Spleen (tissue), 11 donors: ENCODE data around the gene RAC2. TPM values are rescaled to one million over a fixed set of nuclear protein-coding genes. Genes with fewer than 3 reads are reported as not detected.
"Not testable (repeated sequence)": the region's sequence is repeated elsewhere in the genome, so short reads cannot be mapped to it uniquely, and the experiment has no call there.

ENCODE experiments used
- DNase-seq: peaks from one replicate; pipeline ENCODE4 v3.0.0-alpha.2; 2020
- H3K27ac ChIP-seq, 8 donors: fragments of 200-600 bp; sonication (generic) in 7 of 8; 1 replicate in 4 of 8; 2 replicates in 4 of 8; pipeline versions ENCODE4 v1.5.0 to v1.8.0; 2016 to 2021; ENCODE audit warnings: inconsistent platforms in 4 of 8, mild to moderate bottlenecking in 4 of 8, moderate library complexity in 1 of 8
- H3K27me3 ChIP-seq, 7 donors: fragments of 200-600 bp; sonication (generic) in 6 of 7; replicated peaks in 1 of 7; 1 replicate in 4 of 7; 2 replicates in 3 of 7; pipeline versions ENCODE4 v1.5.0 to v1.8.0; 2016 to 2021; ENCODE audit warnings: inconsistent platforms in 3 of 7, mild to moderate bottlenecking in 1 of 7
- H3K36me3 ChIP-seq, 6 donors: fragments of 200-600 bp; sonication (generic) in 5 of 6; 1 replicate in 4 of 6; 2 replicates in 2 of 6; pipeline versions ENCODE4 v1.5.0 to v1.8.0; 2016 to 2021; ENCODE audit warnings: inconsistent platforms in 2 of 6
- H3K4me1 ChIP-seq, 6 donors: fragments of 200-600 bp; sonication (generic) in 5 of 6; 1 replicate in 3 of 6; 2 replicates in 3 of 6; pipeline versions ENCODE4 v1.5.0 to v1.8.0; 2016 to 2021; ENCODE audit warnings: inconsistent platforms in 3 of 6
- H3K4me3 ChIP-seq, 8 donors: fragments of 200-600 bp; sonication (generic) in 7 of 8; 1 replicate in 4 of 8; 2 replicates in 4 of 8; pipeline versions ENCODE4 v1.5.0 to v1.8.0; 2016 to 2021; ENCODE audit warnings: inconsistent platforms in 4 of 8, mild to moderate bottlenecking in 4 of 8, moderate library complexity in 2 of 8
- H3K9me3 ChIP-seq, 8 donors: fragments of 200-600 bp; sonication (generic) in 7 of 8; 1 replicate in 4 of 8; 2 replicates in 4 of 8; pipeline versions ENCODE4 v1.5.0 to v1.8.0; 2016 to 2021; ENCODE audit warnings: inconsistent platforms in 4 of 8
- POLR2A ChIP-seq, 3 donors: fragments of 450-650 bp; IDR thresholded peaks; one replicate each; pipeline ENCODE4 v1.5.1; 2017; ENCODE audit warnings: antibody characterized with exemption in 3 of 3, mild to moderate bottlenecking in 1 of 3
- POLR2AphosphoS5 ChIP-seq, 3 donors: sonication (generic); formaldehyde crosslinking; IDR thresholded peaks; one replicate each; pipeline ENCODE4 v1.5.1; 2017; ENCODE audit warnings: antibody characterized with exemption in 3 of 3
- WGBS, 5 donors: extraction: QIAGEN DNeasy Blood & Tissue Kit in 3 of 5; methylation state at CpG; one replicate each; pipeline versions ENCODE4 v1.1.5 to v1.1.7; 2013 to 2018; 5-methylcytosine and 5-hydroxymethylcytosine counted together
- intact Hi-C: fragments of 100-400 bp; cut with DNase I; formaldehyde crosslinking; loops from one replicate; pipeline ENCODE4 v1.15.0; 2023; ENCODE audit warnings: low total_unique reads
- polyA plus RNA-seq, 3 donors: library from polyadenylated mRNA; stranded (reverse); fragments of 200-250 nt; gene quantifications; one replicate each; pipeline ENCODE4 v1.2.1, GENCODE V29; 2013
- total RNA-seq, 7 donors: library from RNA; depleted of rRNA in 3 of 7; stranded (reverse); fragments of >200 nt in 3 of 7; fragmentation: NEBNext Ultra II Directional in 4 of 7; extraction: Animal tissue kit (Norgen Biotek cat#: 25700) in 4 of 7; gene quantifications; one replicate each; pipeline versions ENCODE4 v1.1.0 to v1.2.1, GENCODE V29; 2016 to 2021
- TF ChIP-seq, protein P1 (sequence below), 11 experiments: fragments of 200-600 bp in 7 of 11; fragments of 450-650 bp in 4 of 11; sonication (generic) in 4 of 11; IDR thresholded peaks in 8 of 11; conservative IDR thresholded peaks in 3 of 11; 1 replicate in 7 of 11; 2 replicates in 4 of 11; pipeline versions ENCODE4 v1.4.0 to v1.8.0; 2016 to 2021; ENCODE audit warnings: antibody characterized with exemption in 11 of 11, inconsistent platforms in 4 of 11, mild to moderate bottlenecking in 1 of 11
- donor health status: healthy with polysubstance abuse.
- donor health status: DM: no; HTN: no; CAD: no; lungs with moderate emphysema.
- donor health status: DM: no; HTN: no; CAD: no.
- donor health status: Bipolar disorder and iron deficiency.
- donor health status: healthy.
- donor health status: DM: no; HTN: no; CAD: no.
- donor health status: DM: yes; HTN: yes; CAD: no.

Gene RAC2
- total and polyA plus RNA-seq, 10 donors: 270 to 493 (median 393) TPM

DNA sequence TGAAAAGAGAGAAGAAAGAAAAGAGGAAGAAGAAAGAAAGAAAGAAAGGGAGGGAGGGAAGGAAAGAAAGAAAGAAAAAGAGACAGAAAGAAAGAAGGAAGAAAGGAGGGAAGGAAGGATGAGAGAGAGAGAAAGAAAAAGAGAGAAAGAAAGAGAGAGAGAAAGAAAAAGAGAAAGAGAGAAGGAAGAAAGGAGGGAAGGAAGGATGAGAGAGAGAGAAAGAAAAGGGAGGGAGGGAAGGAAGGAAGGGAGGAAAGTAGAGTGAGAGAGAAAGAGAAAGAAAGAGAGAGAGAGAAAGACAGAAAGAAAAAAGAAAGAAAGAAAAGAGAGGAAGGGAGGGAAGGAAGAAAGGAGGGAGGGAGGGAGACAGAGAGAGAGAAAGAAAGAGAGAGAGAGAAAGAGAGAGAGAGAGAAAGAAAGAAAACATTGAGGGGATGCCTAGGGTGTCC, 11.5 kb upstream of the RAC2 start:
- no peak for DNase-seq
- Histone ChIP-seq H3K27ac (no peak overlapping the region), H3K4me1 (peaks cover 3 to 21% (median 16%) of the 10 kb centered on the region in 6 donors), H3K27me3 (peaks cover 0 to 34% (median 4%) of the 10 kb centered on the region in 7 donors), H3K36me3 (no peaks in the 10 kb centered on the region), H3K9me3 (no peaks in the 10 kb centered on the region), H3K4me3 (no peak overlapping the region)
- intact Hi-C loops: no loop called here
- TF ChIP-seq, protein P1, sequence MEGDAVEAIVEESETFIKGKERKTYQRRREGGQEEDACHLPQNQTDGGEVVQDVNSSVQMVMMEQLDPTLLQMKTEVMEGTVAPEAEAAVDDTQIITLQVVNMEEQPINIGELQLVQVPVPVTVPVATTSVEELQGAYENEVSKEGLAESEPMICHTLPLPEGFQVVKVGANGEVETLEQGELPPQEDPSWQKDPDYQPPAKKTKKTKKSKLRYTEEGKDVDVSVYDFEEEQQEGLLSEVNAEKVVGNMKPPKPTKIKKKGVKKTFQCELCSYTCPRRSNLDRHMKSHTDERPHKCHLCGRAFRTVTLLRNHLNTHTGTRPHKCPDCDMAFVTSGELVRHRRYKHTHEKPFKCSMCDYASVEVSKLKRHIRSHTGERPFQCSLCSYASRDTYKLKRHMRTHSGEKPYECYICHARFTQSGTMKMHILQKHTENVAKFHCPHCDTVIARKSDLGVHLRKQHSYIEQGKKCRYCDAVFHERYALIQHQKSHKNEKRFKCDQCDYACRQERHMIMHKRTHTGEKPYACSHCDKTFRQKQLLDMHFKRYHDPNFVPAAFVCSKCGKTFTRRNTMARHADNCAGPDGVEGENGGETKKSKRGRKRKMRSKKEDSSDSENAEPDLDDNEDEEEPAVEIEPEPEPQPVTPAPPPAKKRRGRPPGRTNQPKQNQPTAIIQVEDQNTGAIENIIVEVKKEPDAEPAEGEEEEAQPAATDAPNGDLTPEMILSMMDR (IDR thresholded peaks at IDR 0.05 in 8 of 11, conservative IDR thresholded peaks at IDR 0.05 in 3 of 11): no peak
- TF ChIP-seq POLR2A (IDR thresholded peaks at IDR 0.05) (no peak), POLR2AphosphoS5 (IDR thresholded peaks at IDR 0.05) (no peak)

DNA sequence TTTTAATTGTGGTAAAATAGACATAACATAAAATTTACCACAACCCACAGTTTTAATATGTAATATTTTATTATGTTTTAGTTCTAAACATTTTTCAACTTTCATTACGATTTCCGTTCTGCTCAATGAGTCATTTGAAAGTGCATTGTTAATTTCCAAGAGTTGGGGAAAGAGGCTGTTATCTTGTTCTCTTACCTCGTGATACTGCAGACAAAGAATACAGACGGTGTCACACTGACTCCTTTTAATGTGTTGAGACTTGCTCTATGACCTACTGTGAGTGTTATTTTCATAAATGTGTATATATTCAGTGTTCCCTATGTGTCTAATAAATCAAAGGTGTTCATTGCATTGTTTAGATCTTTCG, 10.8 kb upstream of the RAC2 start:
- Histone ChIP-seq H3K4me3 (no peak overlapping the region), H3K4me1 (peaks cover 0 to 13% (median 9%) of the 10 kb centered on the region in 6 donors), H3K27me3 (peaks cover 0 to 27% (median 4%) of the 10 kb centered on the region in 7 donors), H3K27ac (no peak overlapping the region), H3K36me3 (no peaks in the 10 kb centered on the region), H3K9me3 (no peaks in the 10 kb centered on the region)
- intact Hi-C loops: no loop called here
- TF ChIP-seq POLR2A (IDR thresholded peaks at IDR 0.05): no peak
- TF ChIP-seq, protein P1 (IDR thresholded peaks at IDR 0.05 in 8 of 11, conservative IDR thresholded peaks at IDR 0.05 in 3 of 11): no peak
- no peak for TF ChIP-seq POLR2AphosphoS5 (IDR thresholded peaks at IDR 0.05)
- no peak for DNase-seq
- WGBS, 5 donors: 75 to 87% (median 82%) methylated on average over 5 of the region's 5 CpGs

DNA sequence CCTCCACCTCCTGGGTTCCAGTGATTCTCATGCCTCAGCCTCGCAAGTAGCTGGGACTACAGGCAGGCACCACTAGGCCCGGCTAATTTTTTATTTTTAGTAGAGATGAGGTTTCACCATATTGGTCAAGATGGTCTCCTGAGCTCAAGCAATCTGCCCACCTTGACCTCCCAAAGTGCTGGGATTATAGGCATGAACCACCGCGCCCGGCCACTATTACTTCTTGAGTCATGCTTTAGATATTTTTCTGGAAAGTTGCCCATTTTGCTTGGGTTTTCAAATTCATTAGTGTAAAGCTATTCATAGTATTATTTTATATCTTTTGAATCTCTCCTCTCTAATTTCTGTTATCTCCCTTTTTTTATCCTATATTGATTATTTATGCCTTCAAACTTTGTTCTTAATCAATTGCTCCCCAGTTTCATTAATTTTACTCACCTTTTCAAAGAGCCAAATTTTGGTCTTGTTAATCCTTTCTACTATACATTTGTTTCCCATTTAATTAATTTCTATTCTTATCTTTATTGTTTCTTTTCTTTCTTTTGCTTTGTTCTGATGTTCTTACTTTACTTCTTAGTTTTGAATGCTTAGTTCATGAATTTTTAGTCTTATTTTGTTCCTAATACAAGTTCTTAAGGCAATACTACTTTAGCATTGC, 10.3 kb upstream of the RAC2 start:
- intact Hi-C loops: no loop called here
- WGBS, 5 donors: 82 to 98% (median 89%) methylated on average over 5 of the region's 5 CpGs
- peak; percentile 21 for DNase-seq
- Histone ChIP-seq H3K4me3 (no peak overlapping the region), H3K27ac (no peak overlapping the region), H3K27me3 (peaks cover 0 to 21% (median 2%) of the 10 kb centered on the region in 7 donors), H3K4me1 (peaks cover 0 to 8% (median 4%) of the 10 kb centered on the region in 6 donors), H3K36me3 (no peaks in the 10 kb centered on the region), H3K9me3 (no peaks in the 10 kb centered on the region)
- TF ChIP-seq, protein P1 (IDR thresholded peaks at IDR 0.05 in 8 of 11, conservative IDR thresholded peaks at IDR 0.05 in 3 of 11): no peak

DNA sequence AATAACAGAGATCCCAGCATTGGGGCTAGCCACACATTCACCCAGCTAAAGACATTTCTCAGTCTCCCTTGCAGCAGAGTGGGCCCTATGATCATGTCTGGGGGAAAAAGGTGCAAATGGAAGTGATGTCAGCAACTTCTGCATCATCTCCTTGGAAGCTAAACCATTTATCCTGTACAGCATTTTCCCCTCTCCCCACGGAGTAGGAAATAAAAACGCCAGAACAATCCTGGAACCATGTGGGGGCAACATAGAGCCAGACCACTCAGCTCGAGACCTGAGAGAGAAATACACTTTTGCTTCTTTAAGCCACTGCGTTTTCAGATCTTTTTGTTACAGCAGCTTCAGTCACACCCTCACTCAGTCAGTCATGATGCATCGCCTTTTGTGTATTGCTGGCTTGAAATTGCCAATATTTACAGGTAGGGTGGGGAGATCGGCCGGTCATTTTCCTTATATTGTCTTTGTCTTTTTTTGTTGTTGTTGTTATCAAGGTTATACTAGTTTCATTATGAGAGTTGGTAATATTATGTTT, 9.1 kb upstream of the RAC2 start:
- 55 to 61% (median 59%) methylated on average over 7 of the region's 7 CpGs for WGBS, 5 donors
- no peak overlapping the region for H3K27ac ChIP-seq
- no peaks in the 10 kb centered on the region for H3K9me3 ChIP-seq
- TF ChIP-seq, protein P1 (IDR thresholded peaks at IDR 0.05 in 8 of 11, conservative IDR thresholded peaks at IDR 0.05 in 3 of 11): no peak
- TF ChIP-seq POLR2A (IDR thresholded peaks at IDR 0.05) (no peak), POLR2AphosphoS5 (IDR thresholded peaks at IDR 0.05) (no peak)
- H3K27me3 ChIP-seq: peaks cover 0 to 10% (median 0%) of the 10 kb centered on the region in 7 donors
- DNase-seq: no peak
- intact Hi-C loops: no loop called here
- H3K4me1 ChIP-seq: peaks cover 0 to 2% (median 0%) of the 10 kb centered on the region in 6 donors
- no peak overlapping the region for H3K4me3 ChIP-seq
- no peaks in the 10 kb centered on the region for H3K36me3 ChIP-seq

DNA sequence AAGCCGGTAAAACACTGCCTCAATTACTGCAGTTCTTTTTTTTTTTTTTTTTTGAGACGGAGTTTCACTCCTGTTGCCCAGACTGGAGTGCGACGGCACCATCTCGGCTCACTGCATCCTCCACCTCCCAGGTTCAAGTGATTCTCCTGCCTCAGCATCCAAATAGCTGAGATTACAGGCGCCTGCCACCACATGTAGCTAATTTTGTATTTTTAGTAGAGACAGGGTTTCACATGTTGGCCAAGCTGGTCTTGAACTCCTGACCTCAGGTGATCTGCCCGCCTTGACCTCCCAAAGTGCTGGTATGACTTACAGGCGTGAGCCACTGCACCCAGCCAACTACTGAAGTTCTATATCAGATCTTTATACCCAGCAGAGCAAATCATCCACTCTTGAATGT, 7.8 kb upstream of the RAC2 start:
- H3K4me3 ChIP-seq, H3K9me3 ChIP-seq, H3K27me3 ChIP-seq, H3K36me3 ChIP-seq, H3K4me1 ChIP-seq, intact Hi-C loops, H3K27ac ChIP-seq: not testable (repeated sequence)
- peak; percentile 32 for DNase-seq
- WGBS, 5 donors: 83 to 95% (median 89%) methylated on average over 8 of the region's 8 CpGs
